ENCODE data around the gene HIPK3. TPM values are rescaled to one million over a fixed set of nuclear protein-coding genes. Genes with fewer than 3 reads are reported as not detected.

HIPK3 gene
- total RNA-seq, 1 donor from 2014 or later, result 33.1 TPM

DNA sequence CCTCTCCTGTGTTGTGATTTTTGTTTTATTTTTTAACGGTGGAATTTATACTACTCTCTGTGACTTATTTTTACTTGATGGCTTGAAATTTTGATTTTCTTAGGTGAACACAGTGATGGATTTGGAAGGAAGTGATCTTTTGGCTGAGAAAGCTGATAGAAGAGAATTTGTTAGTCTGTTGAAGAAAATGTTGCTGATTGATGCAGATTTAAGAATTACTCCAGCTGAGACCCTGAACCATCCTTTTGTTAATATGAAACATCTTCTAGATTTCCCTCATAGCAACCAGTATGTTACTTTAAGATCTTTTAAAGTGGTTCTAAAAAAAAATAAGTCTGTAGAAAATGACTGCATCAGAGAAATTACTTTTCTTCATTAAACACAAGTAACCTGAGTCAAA, 82.1 kb downstream of the HIPK3 start:
- Histone ChIP-seq H3K4me2 (no peak overlapping the region), H3K27me3 (no peaks in the 10 kb centered on the region), H3K9ac (no peak overlapping the region), H3K79me2 (ENCODE audit: low read depth) (no peaks in the 10 kb centered on the region), H2AFZ (replicated peaks) (no peak overlapping the region), H3K9me3 (ENCODE audit: low read depth) (no peaks in the 10 kb centered on the region), H3K36me3 (no peaks in the 10 kb centered on the region), H3K27ac (no peak overlapping the region), H3K4me1 (no peaks in the 10 kb centered on the region), H4K20me1 (ENCODE audit: low read depth) (no peaks in the 10 kb centered on the region), H3K4me3 (no peak overlapping the region), H3F3A (ENCODE audit: low read depth) (no peaks in the 10 kb centered on the region)
- Mint-ChIP-seq H3K27ac (no peak overlapping the region), H3K27me3 (ENCODE audit: insufficient read depth, low read depth) (no peaks in the 10 kb centered on the region), H3K4me1 (no peaks in the 10 kb centered on the region), H3K36me3 (peaks cover 11% of the 10 kb centered on the region), H3K9me3 (no peaks in the 10 kb centered on the region), H3K4me3 (no peak overlapping the region)
- DNase-seq (ENCODE audit: low spot score), result no peak
- TF ChIP-seq EZH2phosphoT487 (IDR thresholded peaks at IDR 0.05) (no peak), EZH2 (IDR thresholded peaks at IDR 0.05) (no peak)
- TF ChIP-seq, protein P1, sequence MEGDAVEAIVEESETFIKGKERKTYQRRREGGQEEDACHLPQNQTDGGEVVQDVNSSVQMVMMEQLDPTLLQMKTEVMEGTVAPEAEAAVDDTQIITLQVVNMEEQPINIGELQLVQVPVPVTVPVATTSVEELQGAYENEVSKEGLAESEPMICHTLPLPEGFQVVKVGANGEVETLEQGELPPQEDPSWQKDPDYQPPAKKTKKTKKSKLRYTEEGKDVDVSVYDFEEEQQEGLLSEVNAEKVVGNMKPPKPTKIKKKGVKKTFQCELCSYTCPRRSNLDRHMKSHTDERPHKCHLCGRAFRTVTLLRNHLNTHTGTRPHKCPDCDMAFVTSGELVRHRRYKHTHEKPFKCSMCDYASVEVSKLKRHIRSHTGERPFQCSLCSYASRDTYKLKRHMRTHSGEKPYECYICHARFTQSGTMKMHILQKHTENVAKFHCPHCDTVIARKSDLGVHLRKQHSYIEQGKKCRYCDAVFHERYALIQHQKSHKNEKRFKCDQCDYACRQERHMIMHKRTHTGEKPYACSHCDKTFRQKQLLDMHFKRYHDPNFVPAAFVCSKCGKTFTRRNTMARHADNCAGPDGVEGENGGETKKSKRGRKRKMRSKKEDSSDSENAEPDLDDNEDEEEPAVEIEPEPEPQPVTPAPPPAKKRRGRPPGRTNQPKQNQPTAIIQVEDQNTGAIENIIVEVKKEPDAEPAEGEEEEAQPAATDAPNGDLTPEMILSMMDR (IDR thresholded peaks at IDR 0.05), result no peak

DNA sequence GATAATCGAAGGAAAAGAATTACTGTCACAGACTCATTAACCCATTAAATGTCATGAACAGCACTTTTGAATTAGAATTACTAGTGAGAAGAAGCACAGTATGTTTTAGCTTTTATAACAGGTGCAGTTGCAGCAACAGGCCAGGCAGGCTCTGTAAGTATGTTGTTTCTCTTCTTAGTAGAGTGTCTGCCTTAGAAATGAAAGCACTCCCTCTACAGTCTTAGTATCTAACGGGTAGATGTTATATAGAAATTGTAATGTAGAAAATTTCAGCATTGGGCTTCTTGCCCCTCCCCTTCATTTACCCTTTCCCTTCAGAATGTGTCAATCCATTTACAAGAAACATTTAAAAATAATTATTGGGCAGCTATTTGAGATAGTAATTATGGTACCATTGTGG, 87.4 kb downstream of the HIPK3 start:
- Histone ChIP-seq H3K27me3 (no peaks in the 10 kb centered on the region), H3K79me2 (ENCODE audit: low read depth) (no peaks in the 10 kb centered on the region), H3K4me1 (no peaks in the 10 kb centered on the region), H2AFZ (replicated peaks) (no peak overlapping the region), H3K27ac (no peak overlapping the region), H3F3A (ENCODE audit: low read depth) (no peaks in the 10 kb centered on the region), H4K20me1 (ENCODE audit: low read depth) (no peaks in the 10 kb centered on the region), H3K9me3 (ENCODE audit: low read depth) (no peaks in the 10 kb centered on the region), H3K9ac (no peak overlapping the region), H3K36me3 (no peaks in the 10 kb centered on the region), H3K4me3 (no peak overlapping the region), H3K4me2 (no peak overlapping the region)
- H3K36me3 Mint-ChIP-seq, result peaks cover 15% of the 10 kb centered on the region
- TF ChIP-seq EZH2phosphoT487 (IDR thresholded peaks at IDR 0.05), result no peak
- no peak for TF ChIP-seq EZH2 (IDR thresholded peaks at IDR 0.05)
- TF ChIP-seq, protein P1 (IDR thresholded peaks at IDR 0.05), result no peak
- no peak overlapping the region for H3K27ac Mint-ChIP-seq
- DNase-seq (ENCODE audit: low spot score), result no peak
- H3K27me3 Mint-ChIP-seq (ENCODE audit: insufficient read depth, low read depth), result peaks cover 2% of the 10 kb centered on the region
- H3K9me3 Mint-ChIP-seq, result no peaks in the 10 kb centered on the region
- H3K4me3 Mint-ChIP-seq, result no peak overlapping the region
- no peaks in the 10 kb centered on the region for H3K4me1 Mint-ChIP-seq

DNA sequence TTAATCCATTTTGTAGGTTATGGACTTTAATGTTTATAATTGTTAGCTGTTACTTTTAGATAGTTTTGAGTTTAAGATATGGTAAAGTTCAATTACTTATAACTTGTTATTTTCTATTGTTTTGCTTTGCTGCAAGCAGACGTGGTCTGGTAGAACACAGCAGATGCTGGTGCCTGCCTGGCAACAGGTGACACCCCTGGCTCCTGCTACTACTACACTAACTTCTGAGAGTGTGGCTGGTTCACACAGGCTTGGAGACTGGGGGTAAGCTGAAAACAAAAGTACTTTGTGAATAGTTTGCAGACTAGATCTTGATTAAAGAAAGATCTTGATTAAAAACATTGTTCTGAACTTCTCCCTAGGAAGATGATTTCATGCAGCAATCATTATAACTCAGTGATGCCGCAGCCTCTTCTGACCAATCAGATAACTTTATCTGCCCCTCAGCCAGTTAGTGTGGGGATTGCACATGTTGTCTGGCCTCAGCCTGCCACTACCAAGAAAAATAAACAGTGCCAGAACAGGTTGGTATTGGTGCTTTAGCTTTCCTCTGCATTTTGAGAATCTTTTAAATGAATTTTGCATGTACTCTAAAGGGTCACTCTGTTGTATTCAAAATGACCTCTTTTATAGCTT, 90.4 kb downstream of the HIPK3 start:
- no peak overlapping the region for H3K9ac ChIP-seq
- H3K79me2 ChIP-seq (ENCODE audit: low read depth), result no peaks in the 10 kb centered on the region
- no peak overlapping the region for H3K4me3 ChIP-seq
- H3F3A ChIP-seq (ENCODE audit: low read depth), result no peaks in the 10 kb centered on the region
- H2AFZ ChIP-seq (replicated peaks), result no peak overlapping the region
- no peaks in the 10 kb centered on the region for H3K4me1 ChIP-seq
- no peaks in the 10 kb centered on the region for H3K9me3 Mint-ChIP-seq
- peaks cover 12% of the 10 kb centered on the region for H3K36me3 Mint-ChIP-seq
- H3K4me1 Mint-ChIP-seq, result no peaks in the 10 kb centered on the region
- no peaks in the 10 kb centered on the region for H3K36me3 ChIP-seq
- peaks cover 2% of the 10 kb centered on the region for H3K27me3 Mint-ChIP-seq (ENCODE audit: insufficient read depth, low read depth)
- no peak overlapping the region for H3K27ac ChIP-seq
- H3K9me3 ChIP-seq (ENCODE audit: low read depth), result no peaks in the 10 kb centered on the region
- no peak overlapping the region for H3K4me3 Mint-ChIP-seq
- H3K4me2 ChIP-seq, result no peak overlapping the region
- H3K27me3 ChIP-seq, result no peaks in the 10 kb centered on the region
- no peak for DNase-seq (ENCODE audit: low spot score)
- no peak overlapping the region for H3K27ac Mint-ChIP-seq
- TF ChIP-seq, protein P1 (IDR thresholded peaks at IDR 0.05), result no peak
- no peak for TF ChIP-seq EZH2phosphoT487 (IDR thresholded peaks at IDR 0.05)
- TF ChIP-seq EZH2 (IDR thresholded peaks at IDR 0.05), result no peak
- H4K20me1 ChIP-seq (ENCODE audit: low read depth), result no peaks in the 10 kb centered on the region
